ENCODE data around the gene ZMYM4. TPM values are rescaled to one million over a fixed set of nuclear protein-coding genes. Genes with fewer than 3 reads are reported as not detected.

The ZMYM4 gene
- total RNA-seq, 1 experiment from 2014 or later: 62.7 TPM

DNA sequence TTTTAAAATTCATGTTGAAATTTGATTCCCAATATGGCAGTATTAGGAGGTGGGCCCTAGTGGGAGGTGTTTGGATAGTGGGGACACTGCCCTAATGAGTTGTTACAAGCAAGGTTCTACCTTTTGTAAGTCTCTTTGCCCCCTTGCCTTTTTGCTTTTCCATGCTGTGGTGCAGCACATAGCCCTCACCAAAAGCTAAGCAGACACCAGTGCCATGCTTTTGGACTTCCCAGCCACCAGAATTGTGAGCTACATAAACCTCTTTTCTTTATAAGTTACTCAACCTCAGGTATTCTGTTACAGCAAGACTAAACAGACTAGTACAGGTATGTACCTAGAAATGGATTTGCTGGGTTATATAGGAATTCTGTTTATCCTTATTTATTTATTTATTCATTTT lies 13.7 kb downstream of the ZMYM4 start:
- CTCF ChIA-PET: interaction anchor here (0.7 to 0.9 kb wide), 2 partner anchors 17 to 445 kb away, joined by 4 to 5 read pairs; no protein-coding TSS in a partner anchor
- H3K27ac Mint-ChIP-seq (ENCODE audit: unreplicated experiment): no peak overlapping the region
- no peaks in the 10 kb centered on the region for H3K27me3 Mint-ChIP-seq (ENCODE audit: unreplicated experiment)
- H3K4me1 Mint-ChIP-seq (ENCODE audit: low read depth, unreplicated experiment): peaks cover 4% of the 10 kb centered on the region
- intact Hi-C loops (cut with micrococcal nuclease; ENCODE audit: unreplicated experiment): no loop called here
- peaks cover 6% of the 10 kb centered on the region for H3K9me3 Mint-ChIP-seq (ENCODE audit: low read depth, unreplicated experiment)
- H3K4me3 Mint-ChIP-seq (ENCODE audit: low read depth, unreplicated experiment): no peak overlapping the region
- DNase-seq: no peak
- no TSS peak for BruUV-seq (replicated peaks)
- H3K36me3 Mint-ChIP-seq (ENCODE audit: insufficient read depth, unreplicated experiment): peaks cover 17% of the 10 kb centered on the region
- no peak for TF ChIP-seq CTCF (IDR thresholded peaks at IDR 0.05; ENCODE audit: unreplicated experiment)

- peaks cover 7% of the 10 kb centered on the region for H3K36me3 Mint-ChIP-seq (ENCODE audit: insufficient read depth, unreplicated experiment)
- H3K9me3 Mint-ChIP-seq (ENCODE audit: low read depth, unreplicated experiment): peaks cover 6% of the 10 kb centered on the region
- BruUV-seq (replicated peaks): no TSS peak
- no peak overlapping the region for H3K4me3 Mint-ChIP-seq (ENCODE audit: low read depth, unreplicated experiment)
- DNase-seq: no peak
- no peaks in the 10 kb centered on the region for H3K27me3 Mint-ChIP-seq (ENCODE audit: unreplicated experiment)
- no peak overlapping the region for H3K27ac Mint-ChIP-seq (ENCODE audit: unreplicated experiment)
- CTCF ChIA-PET: no interaction called here
- intact Hi-C loops (cut with micrococcal nuclease; ENCODE audit: unreplicated experiment): no loop called here
- peaks cover 29% of the 10 kb centered on the region for H3K4me1 Mint-ChIP-seq (ENCODE audit: low read depth, unreplicated experiment)
- TF ChIP-seq CTCF (IDR thresholded peaks at IDR 0.05; ENCODE audit: unreplicated experiment): no peak
Observed at GRCh38 chr1:35284852-35285251, 16.3 kb downstream of the ZMYM4 start.

DNA sequence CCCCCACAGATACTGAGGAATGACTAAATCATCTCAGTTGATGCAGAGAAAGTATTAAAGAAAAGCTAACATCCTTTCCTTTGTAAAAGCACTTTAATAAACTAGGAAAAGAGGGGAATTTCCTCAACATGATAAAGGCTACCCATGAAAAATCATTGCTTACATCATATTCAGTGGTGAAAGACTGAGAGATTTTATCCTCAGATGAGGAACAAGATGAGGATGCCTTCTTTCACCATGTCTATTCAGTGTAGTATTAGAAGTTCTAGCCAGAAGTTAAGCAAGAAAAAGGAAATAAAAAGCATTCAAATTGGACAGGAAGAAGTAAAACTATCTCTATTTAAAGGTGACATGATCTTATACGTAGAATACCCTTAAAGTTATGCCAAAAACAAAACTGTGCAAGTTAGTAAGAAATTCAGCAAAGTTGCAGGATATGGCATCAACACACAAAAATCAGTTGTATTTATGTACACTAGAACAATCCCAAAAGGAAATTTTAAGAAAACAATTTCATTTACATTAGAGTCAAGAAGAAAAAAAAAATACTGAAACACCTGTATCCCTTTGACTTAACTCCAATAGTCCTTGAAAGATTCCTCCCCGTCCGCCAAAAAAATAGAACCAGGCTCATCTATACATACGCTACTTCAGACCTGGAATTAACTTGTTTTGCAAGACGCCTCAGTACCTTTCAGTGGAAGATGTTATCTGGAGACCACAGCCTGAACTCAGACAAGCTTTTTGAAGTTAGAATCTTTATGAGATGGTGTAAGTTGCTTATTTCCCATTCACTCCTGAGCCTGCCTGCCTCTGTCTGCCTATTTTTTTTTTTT lies 17.5 kb downstream of the ZMYM4 start:
- BruUV-seq (replicated peaks): no TSS peak
- no peak for DNase-seq
- CTCF ChIA-PET: no interaction called here
- TF ChIP-seq CTCF (IDR thresholded peaks at IDR 0.05; ENCODE audit: unreplicated experiment): no peak
- Mint-ChIP-seq H3K36me3 (ENCODE audit: insufficient read depth, unreplicated experiment) (peaks cover 7% of the 10 kb centered on the region), H3K9me3 (ENCODE audit: low read depth, unreplicated experiment) (no peaks in the 10 kb centered on the region), H3K4me1 (ENCODE audit: low read depth, unreplicated experiment) (peaks cover 29% of the 10 kb centered on the region), H3K4me3 (ENCODE audit: low read depth, unreplicated experiment) (no peak overlapping the region), H3K27ac (ENCODE audit: unreplicated experiment) (no peak overlapping the region), H3K27me3 (ENCODE audit: unreplicated experiment) (no peaks in the 10 kb centered on the region)
- intact Hi-C loops (cut with micrococcal nuclease; ENCODE audit: unreplicated experiment): no loop called here

GRCh38 chr1:35287807-35288640 lies 19.5 kb downstream of the ZMYM4 start:
- Mint-ChIP-seq H3K36me3 (ENCODE audit: insufficient read depth, unreplicated experiment) (peaks cover 14% of the 10 kb centered on the region), H3K27me3 (ENCODE audit: unreplicated experiment) (no peaks in the 10 kb centered on the region), H3K4me1 (ENCODE audit: low read depth, unreplicated experiment) (peaks cover 29% of the 10 kb centered on the region), H3K4me3 (ENCODE audit: low read depth, unreplicated experiment) (no peak overlapping the region), H3K27ac (ENCODE audit: unreplicated experiment) (no peak overlapping the region), H3K9me3 (ENCODE audit: low read depth, unreplicated experiment) (no peaks in the 10 kb centered on the region)
- CTCF ChIA-PET: no interaction called here
- no TSS peak for BruUV-seq (replicated peaks)
- no peak for TF ChIP-seq CTCF (IDR thresholded peaks at IDR 0.05; ENCODE audit: unreplicated experiment)
- intact Hi-C loops (cut with micrococcal nuclease; ENCODE audit: unreplicated experiment): loop anchor here (2.0 kb wide), 1 partner anchor 85 kb away; no protein-coding TSS in a partner anchor
- no peak for DNase-seq

Data from Calu3 (cell line).